COLO668 (cell line): Measurements from ENCODE around the gene EZH2.

ENCODE experiments used
- DNase-seq: peaks from one replicate; lab custom pipeline; 2025; ENCODE audit not compliant: unreplicated experiment; lab: John Stamatoyannopoulos, UW

Gene EZH2

DNA sequence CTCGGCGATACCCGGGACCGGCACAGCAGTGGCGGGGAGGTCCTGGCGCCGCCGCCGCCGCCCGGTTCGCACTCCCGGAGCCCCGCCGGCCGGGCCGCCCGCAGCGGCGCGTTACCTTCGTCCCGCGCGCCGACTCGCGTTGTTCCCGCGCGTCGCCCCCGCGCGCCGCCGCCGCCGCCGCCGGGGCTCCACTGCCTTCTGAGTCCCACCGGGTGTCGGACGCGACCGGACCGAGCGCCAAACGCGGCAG is at the start of gene EZH2:
TSS of gene EZH2 (minus strand) at position 243 of the 250 bp plus-strand sequence. CDS start 36,993 bp downstream, outside the sequence.
- DNase-seq: no peak

DNA sequence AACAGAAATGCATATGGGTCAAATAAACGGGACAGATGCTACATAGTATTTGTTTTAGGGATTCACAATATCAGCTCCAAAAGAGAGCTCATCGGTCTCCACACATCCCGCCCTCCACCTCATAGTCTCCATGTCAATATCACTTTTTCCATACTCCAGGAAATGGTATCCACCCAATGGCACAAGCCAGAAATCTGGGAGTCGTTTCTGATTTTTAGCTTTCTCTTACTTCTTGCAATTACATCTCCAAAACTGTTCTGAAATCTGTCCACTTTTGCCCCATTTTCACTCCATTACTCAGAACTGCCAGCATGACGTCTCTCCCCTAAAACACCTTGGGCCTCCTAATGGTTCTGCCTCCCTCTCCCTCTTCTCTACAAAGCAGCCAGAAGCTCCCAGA is 47.4 kb upstream of the EZH2 start:
- no peak for DNase-seq

DNA sequence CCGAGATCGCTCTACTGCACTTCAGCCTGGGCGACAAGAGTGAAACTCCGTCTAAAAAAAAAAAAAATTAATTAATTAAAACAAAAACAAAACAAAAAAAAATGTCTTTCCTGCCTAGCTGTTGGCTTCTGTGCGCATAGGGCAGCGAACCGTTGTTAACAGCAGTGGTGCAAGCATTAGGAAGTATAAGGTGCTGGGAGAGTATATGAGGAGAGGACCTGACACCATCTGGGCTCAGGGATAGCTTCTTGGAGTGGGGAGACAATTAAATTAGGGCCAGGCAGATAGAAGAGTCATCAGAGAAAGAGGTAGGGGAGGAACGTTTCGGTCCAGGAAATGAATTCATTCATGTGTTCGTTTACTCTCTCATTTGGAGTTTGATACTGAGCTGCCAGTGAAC is 46.2 kb upstream of the EZH2 start:
- DNase-seq: no peak

DNA sequence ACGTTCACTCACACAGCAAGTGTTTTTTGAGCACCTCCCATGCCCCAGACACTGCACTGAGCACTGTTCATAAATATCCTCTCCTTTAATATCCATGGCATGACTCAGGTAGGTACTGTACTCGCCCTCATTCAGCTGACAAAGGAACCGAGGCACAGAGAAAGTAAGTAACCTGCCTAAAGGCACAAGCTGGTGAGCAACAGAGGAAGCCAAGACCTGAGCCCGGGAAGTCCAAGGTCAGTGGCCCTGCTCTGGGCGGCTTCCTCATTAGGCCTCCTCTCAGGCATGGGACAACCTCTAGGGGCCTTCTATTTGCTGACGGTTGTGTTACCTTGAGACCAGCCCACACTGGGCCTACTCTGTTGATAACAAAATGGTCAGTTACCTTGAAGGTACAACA is 45.1 kb upstream of the EZH2 start:
- no peak for DNase-seq

DNA sequence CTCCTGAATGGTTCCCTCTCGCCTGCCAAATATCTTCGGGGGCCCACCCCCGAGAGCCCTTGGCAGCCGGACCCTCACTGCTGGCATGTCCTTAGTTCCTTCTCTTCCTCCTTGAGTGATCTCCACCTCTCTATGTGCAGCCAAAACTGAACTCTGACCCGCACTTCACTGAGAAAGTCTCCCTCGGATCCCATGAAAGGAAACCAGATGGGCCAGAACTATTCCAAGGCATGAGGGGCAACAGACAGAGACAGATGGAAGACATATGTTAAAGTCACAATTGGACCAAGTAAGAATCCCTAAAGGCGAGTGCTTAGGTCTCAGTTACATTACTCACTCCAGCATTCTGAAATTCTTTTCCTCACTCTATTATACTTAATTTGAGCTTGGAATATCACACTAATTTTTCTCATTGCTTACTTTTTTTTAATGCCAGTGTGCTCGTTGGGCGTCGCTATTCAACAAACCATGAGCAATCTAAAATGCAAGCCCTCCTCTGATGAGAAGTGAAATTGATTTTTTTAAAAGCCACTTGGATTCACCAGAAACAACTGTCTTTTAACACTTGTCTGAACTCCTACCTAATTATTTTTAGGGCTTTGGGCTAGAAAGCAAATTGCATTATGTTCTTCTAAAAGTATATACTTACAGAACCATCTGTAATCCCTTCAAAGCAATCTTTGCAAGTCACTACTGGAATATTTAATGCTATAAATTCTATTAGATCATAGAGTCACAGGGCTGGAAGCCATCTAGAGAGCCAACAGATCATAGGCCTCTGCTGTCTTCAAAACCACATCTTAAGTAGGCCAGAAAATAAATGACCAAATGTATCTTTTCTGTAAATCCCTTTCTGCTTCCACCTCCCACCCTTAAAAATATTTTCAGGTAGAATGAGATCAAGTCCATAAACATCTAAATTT is 43.3 kb upstream of the EZH2 start:
- DNase-seq: no peak

DNA sequence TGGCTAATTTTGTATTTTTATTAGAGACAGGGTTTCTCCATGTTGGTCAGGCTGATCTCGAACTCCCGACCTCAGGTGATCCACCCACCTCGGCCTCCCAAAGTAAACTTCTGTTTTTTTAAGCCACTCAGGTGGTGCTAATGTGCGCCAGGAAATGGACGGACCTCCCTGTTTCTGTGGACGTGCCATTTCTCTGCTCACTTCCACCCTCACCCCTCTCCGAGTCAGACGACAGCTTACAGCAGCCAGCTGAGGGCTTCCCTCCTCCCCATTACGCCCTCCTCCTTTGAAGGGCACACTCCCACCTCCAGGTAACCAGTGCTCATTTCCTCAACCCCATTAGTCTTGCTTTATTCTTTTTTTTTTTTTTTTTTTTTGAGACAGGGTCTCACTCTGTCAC is 41.7 kb upstream of the EZH2 start:
- DNase-seq: no peak

DNA sequence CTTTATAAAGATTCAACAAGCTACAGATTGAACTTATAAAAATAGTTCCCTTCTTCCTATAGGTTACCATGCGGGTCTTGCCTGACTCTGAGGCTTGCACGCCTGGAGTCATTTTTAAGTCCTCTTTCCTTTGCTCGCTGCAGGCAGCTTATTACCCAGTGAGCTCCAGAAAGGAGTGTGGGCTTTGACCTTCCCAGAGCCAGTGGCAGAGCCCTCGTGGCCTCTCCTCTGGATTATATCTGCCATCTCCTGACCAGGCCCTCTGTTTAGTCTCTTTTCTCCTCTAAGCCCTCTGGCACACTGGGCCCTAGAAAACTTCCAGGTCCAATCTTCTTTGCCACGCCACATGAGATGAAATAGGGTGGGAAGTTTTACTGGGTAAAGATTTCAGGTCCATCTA is 39.9 kb upstream of the EZH2 start:
- DNase-seq: no peak

DNA sequence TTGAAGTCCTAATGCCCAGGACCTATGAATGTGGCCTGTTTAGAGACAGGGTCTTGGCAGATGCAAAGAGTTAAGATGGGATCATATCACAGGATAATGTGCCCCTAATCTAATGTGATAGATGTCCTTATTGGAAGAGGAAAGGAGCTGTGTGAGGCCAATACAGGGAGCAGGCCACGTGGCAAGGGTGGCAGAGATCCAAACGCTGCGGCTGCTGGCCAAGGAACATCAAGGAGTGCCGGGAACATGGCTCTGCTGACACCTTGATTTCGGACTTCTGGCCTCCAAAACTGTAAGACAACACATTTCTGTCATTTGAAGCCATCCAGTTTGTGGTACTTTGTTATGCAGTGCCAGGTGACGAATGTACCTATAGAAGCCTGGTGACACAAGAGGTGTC is 37.7 kb upstream of the EZH2 start:
- no peak for DNase-seq

DNA sequence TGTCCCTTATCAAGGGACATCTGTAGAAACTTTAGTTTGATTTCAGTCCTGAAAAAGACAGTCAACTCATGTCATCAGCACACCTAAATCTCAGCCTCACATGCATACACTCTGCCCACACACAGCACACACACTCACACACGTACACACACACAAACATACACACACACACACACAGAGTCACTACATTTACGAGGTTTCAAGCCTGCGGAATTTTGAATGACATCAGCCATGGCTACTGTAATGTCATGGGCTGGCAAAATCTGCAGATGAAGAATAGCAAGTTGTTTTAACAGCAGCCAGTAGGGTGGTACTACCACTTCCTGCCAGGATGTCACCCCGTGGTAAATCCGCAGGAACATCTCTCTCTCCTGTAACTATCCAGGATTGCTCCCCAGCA is 37.1 kb upstream of the EZH2 start:
- DNase-seq: no peak

DNA sequence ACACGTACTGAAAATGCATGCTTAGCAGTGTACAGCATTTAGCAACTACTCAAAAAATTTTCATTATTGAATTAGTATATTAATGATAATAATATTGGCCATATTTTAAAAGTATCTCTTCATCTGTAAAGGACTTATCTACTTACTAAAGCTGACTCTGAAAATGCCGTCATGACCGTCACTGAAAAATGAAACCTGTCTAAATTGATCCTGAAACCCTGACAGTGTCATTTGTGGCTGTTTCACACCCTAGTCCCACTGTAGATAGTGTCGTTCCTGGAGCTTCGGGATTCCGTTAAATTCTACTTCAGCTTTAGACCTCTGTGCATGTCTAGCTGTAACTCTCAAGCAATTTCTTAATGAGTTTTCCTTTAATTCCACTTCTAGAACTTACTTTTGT is 35.8 kb upstream of the EZH2 start:
- DNase-seq: no peak

DNA sequence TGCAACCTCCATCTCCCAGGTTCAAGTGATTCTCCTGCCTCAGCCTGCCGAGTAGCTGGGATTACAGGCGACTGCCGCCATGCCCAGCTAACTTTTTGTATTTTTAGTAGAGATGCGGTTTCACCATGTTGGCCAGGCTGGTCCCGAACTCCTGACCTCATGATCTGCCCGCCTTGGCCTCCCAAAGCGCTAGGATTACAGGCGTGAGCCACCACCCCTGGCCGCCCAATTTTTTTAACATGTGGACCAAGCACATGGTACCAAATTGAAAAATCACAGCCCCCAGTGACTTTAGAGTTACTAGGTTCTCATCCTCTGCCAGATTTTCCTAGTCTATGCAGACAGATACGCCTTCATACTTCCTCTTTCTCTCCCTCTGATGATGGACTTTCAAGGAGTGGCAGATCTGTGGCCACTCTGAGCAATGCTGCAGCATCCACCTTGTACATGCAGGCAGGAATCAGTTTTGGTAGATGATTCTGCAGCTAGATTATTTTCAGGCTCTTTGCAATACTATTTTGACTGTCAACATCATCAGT is 34.0 kb upstream of the EZH2 start:
- no peak for DNase-seq

DNA sequence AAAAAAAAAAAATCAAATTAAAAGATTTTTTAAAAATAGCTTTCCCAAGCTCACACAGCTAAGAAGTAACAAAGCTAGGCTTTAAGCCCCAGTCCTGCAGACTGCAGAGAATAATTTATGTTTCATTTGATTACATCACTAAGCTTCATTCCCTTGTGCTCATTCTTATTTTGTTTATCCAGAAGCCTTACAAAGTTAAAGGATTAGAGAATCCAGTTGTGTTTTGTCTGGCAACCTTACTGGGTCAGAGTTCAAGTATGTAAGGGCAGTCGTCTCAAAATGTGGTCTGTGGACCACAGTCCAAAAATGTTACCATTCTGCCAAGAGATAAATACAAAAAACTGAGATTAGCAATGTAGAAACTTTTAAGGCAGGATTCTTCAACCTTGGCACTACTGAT is 32.1 kb upstream of the EZH2 start:
- no peak for DNase-seq

DNA sequence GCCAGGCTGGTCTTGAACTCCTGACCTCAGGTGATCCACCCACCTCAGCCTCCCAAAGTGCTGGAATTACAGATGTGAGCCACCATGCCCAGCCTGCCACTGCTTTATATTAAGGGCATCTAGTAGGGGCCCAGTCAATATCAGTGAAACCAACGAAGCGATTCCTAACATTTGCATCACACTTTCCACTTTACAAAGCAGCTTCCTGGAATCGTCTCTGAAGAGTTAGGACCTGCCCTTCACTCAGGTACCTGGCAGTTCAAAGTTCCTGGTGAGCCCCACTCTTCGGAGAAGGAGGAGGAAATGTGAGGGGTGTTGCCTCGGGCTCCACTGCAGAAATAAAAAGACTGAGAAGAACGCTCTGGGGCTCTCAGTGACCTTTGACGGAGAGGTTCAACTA is 31.1 kb upstream of the EZH2 start:
- no peak for DNase-seq

DNA sequence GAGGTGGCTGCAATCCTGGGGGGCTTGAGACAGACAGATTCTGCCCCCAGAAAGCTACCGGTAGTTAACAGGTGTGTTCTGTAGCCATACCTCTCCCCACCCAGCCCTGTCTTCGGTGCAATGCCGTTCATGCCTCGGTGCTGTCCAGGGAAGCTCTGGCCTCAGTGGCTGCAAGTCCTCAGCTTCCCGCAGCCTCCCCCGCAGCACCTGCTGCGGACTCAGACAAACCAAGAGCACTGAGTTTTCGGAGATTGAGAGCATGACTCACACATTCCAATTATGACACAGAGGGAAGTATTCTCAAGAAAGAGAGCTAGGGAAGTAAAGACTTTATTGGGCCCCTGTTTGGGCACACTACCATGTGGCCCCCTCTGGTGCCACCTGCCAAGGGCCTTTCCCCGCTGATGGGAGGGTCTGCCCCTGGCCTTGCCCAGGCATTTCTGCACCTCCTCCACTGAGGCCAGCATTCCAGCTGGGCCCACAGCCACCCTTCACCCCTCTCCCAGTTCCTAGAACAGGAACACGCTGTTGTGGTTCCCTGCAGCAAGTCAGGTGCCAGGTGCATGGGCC is 30.2 kb upstream of the EZH2 start:
- no peak for DNase-seq

DNA sequence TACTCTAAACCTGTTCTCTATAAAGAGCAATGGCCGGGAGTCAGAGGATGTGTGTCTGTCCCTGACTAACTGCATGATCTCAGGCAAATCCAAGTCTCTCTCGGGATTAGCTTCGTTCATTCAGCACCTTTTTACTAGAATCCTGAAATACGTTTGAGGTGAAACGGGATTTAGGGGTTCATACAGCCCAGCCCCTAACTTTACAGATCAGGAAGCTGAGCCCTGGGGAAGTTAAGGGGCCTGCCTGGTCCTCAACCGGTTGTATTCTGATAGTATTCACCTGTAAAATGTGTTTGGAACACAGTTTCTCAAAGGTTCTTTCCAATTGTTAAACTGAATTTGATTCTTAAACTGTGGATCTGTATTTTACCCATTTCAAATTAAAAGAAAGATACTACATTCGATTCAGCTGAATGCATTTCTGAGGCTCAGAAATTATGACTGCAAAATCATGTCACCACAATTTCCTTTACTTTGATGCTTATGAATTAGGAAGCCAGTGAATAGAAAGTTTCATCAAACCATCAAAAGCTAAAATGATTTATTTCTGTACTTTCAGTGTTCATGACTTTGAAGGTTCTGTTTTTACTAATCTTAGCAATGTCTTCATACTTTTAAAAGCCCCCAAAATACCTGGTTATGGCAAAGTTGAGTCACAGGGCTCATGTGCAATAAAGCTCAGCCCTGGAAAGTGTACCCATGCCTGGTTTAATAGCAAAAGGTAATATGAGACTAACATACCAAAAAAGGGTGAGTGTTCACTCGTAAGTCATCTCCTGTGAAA is 28.9 kb upstream of the EZH2 start:
- DNase-seq: no peak

DNA sequence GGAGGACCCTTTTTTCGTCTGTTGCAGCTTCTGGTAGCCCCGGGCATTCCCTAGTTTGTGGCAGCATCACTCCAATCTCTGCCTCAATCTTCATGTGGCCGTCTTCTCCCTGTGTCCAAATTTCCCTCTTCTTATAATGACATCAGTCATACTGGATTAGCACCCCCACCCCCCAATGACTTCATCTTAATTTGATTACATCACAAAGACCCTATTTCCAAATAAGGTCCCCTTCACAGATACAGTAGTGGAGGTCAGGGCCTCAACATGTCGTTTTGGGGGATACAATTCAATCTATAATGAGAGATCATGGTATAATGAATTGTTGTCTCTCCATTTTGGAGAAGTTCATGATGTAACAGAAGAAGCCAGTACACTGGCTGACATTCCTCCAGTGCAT is 28.1 kb upstream of the EZH2 start:
- no peak for DNase-seq

DNA sequence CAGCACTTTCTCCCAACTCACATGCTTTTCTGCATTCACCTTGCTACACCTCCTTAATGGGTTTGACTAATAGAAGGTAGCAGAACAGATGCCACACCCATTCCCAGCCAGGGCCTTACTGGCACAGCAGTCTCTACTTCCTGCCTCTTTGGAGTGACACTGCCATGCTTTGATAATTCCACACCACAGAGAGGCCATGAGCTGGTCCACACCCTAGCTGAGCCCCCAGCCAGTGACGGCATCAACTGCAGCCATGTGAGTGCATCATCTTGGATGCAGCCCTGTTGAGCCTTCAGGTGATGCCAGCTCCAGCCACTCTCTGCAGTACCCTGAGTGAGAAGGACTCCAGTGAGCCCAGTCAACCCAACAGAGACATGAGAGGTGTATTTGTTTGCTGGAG is 27.5 kb upstream of the EZH2 start:
- no peak for DNase-seq

DNA sequence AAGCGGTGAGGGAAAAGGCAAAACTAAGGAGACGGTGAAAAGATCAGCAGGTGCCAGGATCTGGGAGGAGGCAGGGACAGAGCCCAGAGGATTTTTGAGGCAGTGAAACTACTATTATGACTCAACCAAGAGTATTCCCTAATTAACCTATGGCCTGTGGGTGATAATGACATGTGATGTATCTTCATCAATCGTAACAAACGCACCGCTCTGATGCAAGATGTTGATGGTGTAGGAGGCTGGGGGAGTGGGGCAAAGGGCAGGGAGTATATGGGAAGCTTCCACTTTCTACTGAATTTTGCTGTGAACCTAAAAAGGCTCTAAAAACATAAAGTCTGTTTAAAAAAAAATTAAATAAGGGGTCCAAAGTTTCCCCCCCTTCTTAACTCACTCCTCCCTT is 25.5 kb upstream of the EZH2 start:
- no peak for DNase-seq

DNA sequence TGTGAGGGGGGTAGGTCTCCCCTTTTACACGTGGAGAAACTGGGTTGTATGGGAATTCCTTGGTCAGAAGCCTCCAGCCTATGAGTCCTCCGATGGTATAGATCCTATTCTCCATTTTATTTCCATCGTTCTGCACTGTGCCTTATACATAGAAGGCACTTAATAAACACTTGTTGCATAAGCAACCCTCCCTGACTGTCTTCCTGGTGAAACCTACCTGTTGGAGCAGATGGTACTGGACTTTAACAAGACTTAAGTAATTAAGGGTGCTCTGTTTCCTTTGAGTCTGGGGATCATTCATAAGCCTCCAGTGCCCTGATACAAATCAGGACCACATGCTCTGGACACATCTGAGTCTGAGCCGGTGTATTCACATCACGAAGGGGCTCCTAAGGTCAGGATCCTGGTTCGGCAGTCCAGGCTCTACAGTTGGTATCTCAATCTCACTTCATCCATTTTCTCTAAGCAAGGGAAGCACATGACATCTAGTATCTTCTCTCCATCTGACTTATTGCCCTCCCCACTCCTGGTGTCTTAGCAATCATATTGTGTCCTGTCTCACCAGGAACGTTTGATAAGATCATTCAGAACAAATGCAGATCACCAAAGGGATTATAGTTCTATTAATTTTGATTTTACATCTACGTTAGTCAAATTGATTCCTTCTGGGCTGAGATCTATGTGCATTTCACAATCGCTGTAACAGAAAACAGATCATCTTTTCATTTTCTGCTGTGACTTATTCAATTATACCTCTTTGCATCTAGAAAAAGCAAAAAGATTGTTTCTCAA is 22.8 kb upstream of the EZH2 start:
- no peak for DNase-seq

DNA sequence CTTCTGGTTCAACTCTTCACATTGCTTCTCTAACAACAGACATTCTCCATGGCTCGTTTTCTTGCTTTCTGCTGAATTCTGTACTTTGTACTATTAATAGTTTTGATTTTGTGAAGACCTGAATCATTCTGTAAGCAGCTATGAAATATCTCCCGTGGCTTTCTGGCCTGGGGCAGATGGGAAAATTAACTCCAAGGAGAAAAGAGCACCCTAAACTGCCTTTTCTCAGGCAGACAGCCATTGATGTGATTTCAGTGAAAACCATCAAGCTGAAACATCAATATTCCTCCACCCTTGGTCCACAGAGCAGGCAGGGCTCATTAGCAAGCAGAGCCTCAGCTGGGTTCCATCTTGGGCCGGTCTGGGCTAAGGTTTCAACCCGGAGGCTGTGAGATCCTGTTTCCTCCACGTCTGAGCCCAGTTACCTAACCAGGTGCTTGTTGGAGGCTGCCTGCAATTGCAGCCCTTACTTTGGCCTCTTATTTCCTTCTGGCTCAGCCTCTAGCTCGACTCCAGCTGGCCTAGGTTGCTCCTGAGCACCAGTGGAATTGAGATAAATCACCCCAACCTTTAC is 21.1 kb upstream of the EZH2 start:
- no peak for DNase-seq

DNA sequence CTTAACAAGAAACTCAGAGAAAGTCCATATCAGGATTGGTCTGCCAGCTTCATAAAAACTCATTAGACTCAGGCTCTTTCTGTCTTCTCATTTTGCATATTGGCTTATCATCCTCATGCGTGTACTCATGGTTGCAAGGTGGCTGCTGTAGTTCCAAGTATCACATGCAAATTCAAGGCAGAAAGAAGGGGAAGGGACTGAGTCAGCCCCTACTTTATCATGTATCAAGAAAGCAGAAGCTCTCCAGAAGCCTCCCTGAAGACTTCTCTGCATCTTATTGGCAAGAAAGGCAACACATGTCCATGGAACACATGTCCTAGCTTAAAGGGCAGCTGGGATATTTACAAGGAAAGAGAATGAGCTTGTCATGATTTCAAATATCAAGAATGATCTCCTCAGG is 19.4 kb upstream of the EZH2 start:
- no peak for DNase-seq
